ENCODE results near the gene RAB11FIP4. TPM values are rescaled to one million over a fixed set of nuclear protein-coding genes. Genes with fewer than 3 reads are reported as not detected.
A peak's percentile ranks its signal among the peaks of the same experiment; 100 is the strongest.

RAB11FIP4 gene
- total and polyA plus RNA-seq, 9 of the 15 experiments (the other 6 are each of a cell fraction or from before 2014, with no cell fraction given), result 0.62 to 16.6 (median 8.9) TPM

DNA sequence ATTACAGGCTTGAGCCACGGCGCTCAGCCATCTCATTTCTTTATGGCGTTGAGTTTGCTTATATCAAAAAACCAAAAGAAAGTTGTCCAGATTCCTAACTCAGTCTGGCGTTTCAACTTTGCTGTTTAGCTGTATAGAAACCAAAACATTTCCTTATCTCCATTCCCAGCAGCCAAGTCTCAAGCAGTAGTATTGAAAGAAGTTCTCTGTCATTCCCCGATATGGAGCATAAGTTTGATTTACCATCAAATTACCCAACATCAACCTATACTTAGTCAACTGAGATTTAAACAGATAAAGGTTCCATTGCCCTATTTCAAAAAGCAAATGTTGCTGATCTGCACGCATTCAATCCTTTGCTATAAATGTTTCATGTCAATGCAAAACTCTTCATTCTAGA, 27.5 kb upstream of the RAB11FIP4 start:
- H3K27me3 ChIP-seq (ENCODE audit: control insufficient read depth in 2 of 2, insufficient read depth in 2 of 2, low read length in 2 of 2), result no peaks in the 10 kb centered on the region
- H3K4me2 ChIP-seq (ENCODE audit: insufficient read depth, low read length), result no peak overlapping the region
- DNase-seq (ENCODE audit: extremely low read depth in 1 of 4, low spot score in 3 of 4) (peak in 1 of 4 experiments; percentile 16), FAIRE-seq (no peak), ATAC-seq (no peak)
- peaks cover 42% of the 10 kb centered on the region for H3K36me3 ChIP-seq (ENCODE audit: control insufficient read depth, insufficient read depth, low read length)
- BruUV-seq (replicated peaks), result no TSS peak
- in situ Hi-C loops (cut with MboI), result no loop called here
- H2AFZ ChIP-seq (ENCODE audit: low read depth, low read length), result no peak overlapping the region
- no peak overlapping the region for H3K4me3 ChIP-seq
- H4K20me1 ChIP-seq (replicated peaks; ENCODE audit: control insufficient read depth, insufficient read depth, low read length), result 0 out of 2 replicates have a peak, but pooled peaks cover 4% of the 10 kb centered on the region
- POLR2A ChIA-PET, result interaction anchor here (1.2 kb wide), 1 partner anchor 494 kb away, joined by 3 read pairs; no protein-coding TSS in a partner anchor
- CTCF ChIA-PET (ENCODE audit: low intra/inter-chr PET ratio), result no interaction called here
- H3K27ac ChIP-seq (ENCODE audit: extremely low read depth, low read depth, low read length), result no peak overlapping the region
- no peaks in the 10 kb centered on the region for H3K4me1 ChIP-seq (replicated peaks in 1 of 2; ENCODE audit: control insufficient read depth in 2 of 2, insufficient read depth in 2 of 2, low read length in 2 of 2)
- intact Hi-C loops (cut with micrococcal nuclease), result no loop called here
- 38% methylated on average over 6 of the region's 6 CpGs for WGBS (ENCODE audit: insufficient coverage, low coverage, missing lambda C conversion rate)
- H3K9ac ChIP-seq (ENCODE audit: insufficient read depth in 1 of 2, low read depth in 2 of 2, low read length in 2 of 2), result no peak overlapping the region
- no peaks in the 10 kb centered on the region for H3K9me1 ChIP-seq (ENCODE audit: control insufficient read depth, insufficient read depth, low read length)
- no peaks in the 10 kb centered on the region for H3K9me3 ChIP-seq (replicated peaks; ENCODE audit: control insufficient read depth, insufficient read depth, low read depth, low read length)
- H3K79me2 ChIP-seq (ENCODE audit: control insufficient read depth, insufficient read depth, low read length), result no peaks in the 10 kb centered on the region
- TF ChIP-seq, protein P1, sequence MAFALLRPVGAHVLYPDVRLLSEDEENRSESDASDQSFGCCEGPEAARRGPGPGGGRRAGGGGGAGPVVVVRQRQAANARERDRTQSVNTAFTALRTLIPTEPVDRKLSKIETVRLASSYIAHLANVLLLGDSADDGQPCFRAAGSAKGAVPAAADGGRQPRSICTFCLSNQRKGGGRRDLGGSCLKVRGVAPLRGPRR (CRISPR knock-in tag; IDR thresholded peaks at IDR 0.05), result no peak
- peak; percentile 59 for TF ChIP-seq NCOR1 (IDR thresholded peaks at IDR 0.05)
- no peak for TF ChIP-seq FOXP4 (CRISPR knock-in tag; IDR thresholded peaks at IDR 0.05; ENCODE audit: borderline replicate concordance)
- no peak for TF ChIP-seq GTF2B (IDR thresholded peaks at IDR 0.05; ENCODE audit: extremely low read depth, insufficient read length)
- no peak for TF ChIP-seq DNMT1 (IDR thresholded peaks at IDR 0.05)
- peak; percentile 79 for TF ChIP-seq TCF3 (CRISPR knock-in tag; IDR thresholded peaks at IDR 0.05)
- TF ChIP-seq MIER1 (IDR thresholded peaks at IDR 0.05; ENCODE audit: low read depth), result no peak
- TF ChIP-seq ZNF263 (CRISPR knock-in tag; IDR thresholded peaks at IDR 0.05; ENCODE audit: borderline replicate concordance), result no peak
- TF ChIP-seq NFYB (IDR thresholded peaks at IDR 0.05; ENCODE audit: extremely low read depth, insufficient read length), result no peak
- TF ChIP-seq CBX8 (IDR thresholded peaks at IDR 0.05; ENCODE audit: borderline replicate concordance, extremely low read depth, low read depth, low read length, poor library complexity, severe bottlenecking), result no peak
- no peak for TF ChIP-seq NCOA1 (IDR thresholded peaks at IDR 0.05; ENCODE audit: low read depth)
- TF ChIP-seq, protein P2, sequence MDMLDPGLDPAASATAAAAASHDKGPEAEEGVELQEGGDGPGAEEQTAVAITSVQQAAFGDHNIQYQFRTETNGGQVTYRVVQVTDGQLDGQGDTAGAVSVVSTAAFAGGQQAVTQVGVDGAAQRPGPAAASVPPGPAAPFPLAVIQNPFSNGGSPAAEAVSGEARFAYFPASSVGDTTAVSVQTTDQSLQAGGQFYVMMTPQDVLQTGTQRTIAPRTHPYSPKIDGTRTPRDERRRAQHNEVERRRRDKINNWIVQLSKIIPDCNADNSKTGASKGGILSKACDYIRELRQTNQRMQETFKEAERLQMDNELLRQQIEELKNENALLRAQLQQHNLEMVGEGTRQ (CRISPR knock-in tag; IDR thresholded peaks at IDR 0.05), result no peak
- TF ChIP-seq TOE1 (IDR thresholded peaks at IDR 0.05; ENCODE audit: borderline replicate concordance), result no peak
- no peak for TF ChIP-seq TOE1 (CRISPR knock-in tag; IDR thresholded peaks at IDR 0.05; ENCODE audit: borderline replicate concordance, low read depth)
- TF ChIP-seq ETV6 (IDR thresholded peaks at IDR 0.05; ENCODE audit: borderline replicate concordance in 1 of 2, low read depth in 2 of 2, low read length in 1 of 2), result no peak
- no peak for TF ChIP-seq ETV6 (CRISPR knock-in tag; IDR thresholded peaks at IDR 0.05; ENCODE audit: borderline replicate concordance)
- TF ChIP-seq ZNF830 (CRISPR knock-in tag; IDR thresholded peaks at IDR 0.05), result no peak
- TF ChIP-seq, protein P3, sequence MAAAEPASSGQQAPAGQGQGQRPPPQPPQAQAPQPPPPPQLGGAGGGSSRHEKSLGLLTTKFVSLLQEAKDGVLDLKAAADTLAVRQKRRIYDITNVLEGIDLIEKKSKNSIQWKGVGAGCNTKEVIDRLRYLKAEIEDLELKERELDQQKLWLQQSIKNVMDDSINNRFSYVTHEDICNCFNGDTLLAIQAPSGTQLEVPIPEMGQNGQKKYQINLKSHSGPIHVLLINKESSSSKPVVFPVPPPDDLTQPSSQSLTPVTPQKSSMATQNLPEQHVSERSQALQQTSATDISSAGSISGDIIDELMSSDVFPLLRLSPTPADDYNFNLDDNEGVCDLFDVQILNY (CRISPR knock-in tag; IDR thresholded peaks at IDR 0.05), result no peak
- TF ChIP-seq RBM22 (IDR thresholded peaks at IDR 0.05; ENCODE audit: low read depth, low read length, poor library complexity, severe bottlenecking), result no peak

Measured in K562 (cell line).